Sigmoid colon (tissue), 7 donors: Measurements from ENCODE around the gene NR2C2. TPM values are rescaled to one million over a fixed set of nuclear protein-coding genes. Genes with fewer than 3 reads are reported as not detected.

Source experiments
- DNase-seq: peaks from one replicate; pipeline ENCODE4 v3.0.0-alpha.2; 2019
- H3K27ac ChIP-seq, 4 donors: fragments of 200-600 bp; sonication (generic); one replicate each; pipeline ENCODE4 v1.5.1; 2016 to 2019; ENCODE audit warnings: mild to moderate bottlenecking in 1 of 4
- H3K27me3 ChIP-seq, 3 donors: fragments of 200-600 bp; sonication (generic); one replicate each; pipeline ENCODE4 v1.5.1; 2019; ENCODE audit warnings: mild to moderate bottlenecking in 1 of 3
- H3K36me3 ChIP-seq, 4 donors: fragments of 200-600 bp; sonication (generic); one replicate each; pipeline ENCODE4 v1.5.1; 2016 to 2019
- H3K4me1 ChIP-seq, 4 donors: fragments of 200-600 bp; sonication (generic); one replicate each; pipeline ENCODE4 v1.5.1; 2017 to 2019
- H3K4me3 ChIP-seq, 4 donors: fragments of 200-600 bp; sonication (generic); one replicate each; pipeline ENCODE4 v1.5.1; 2017 to 2019; ENCODE audit warnings: mild to moderate bottlenecking in 2 of 4, moderate library complexity in 1 of 4
- H3K9me3 ChIP-seq, 4 donors: fragments of 200-600 bp in 3 of 4; sonication (generic) in 3 of 4; one replicate each; pipeline versions ENCODE4 v1.5.1 to v1.6.1; 2013 to 2019
- EP300 ChIP-seq, 4 donors: sonication (generic); formaldehyde crosslinking; IDR thresholded peaks; one replicate each; pipeline ENCODE4 v1.6.1; 2017; ENCODE audit warnings: antibody characterized with exemption in 4 of 4
- POLR2A ChIP-seq, 2 donors: fragments of 450-650 bp; IDR thresholded peaks; one replicate each; pipeline ENCODE4 v1.6.1; 2016; ENCODE audit warnings: antibody characterized with exemption in 2 of 2, mild to moderate bottlenecking in 2 of 2, moderate library complexity in 2 of 2
- POLR2AphosphoS5 ChIP-seq, 4 donors: sonication (generic); formaldehyde crosslinking; IDR thresholded peaks; one replicate each; pipeline ENCODE4 v1.6.1; 2017; ENCODE audit warnings: antibody characterized with exemption in 4 of 4
- WGBS, 2 donors: extraction: QIAGEN DNeasy Blood & Tissue Kit; methylation state at CpG; one replicate each; pipeline ENCODE4 v1.1.7; 2013; 5-methylcytosine and 5-hydroxymethylcytosine counted together
- intact Hi-C: fragments of 100-400 bp; cut with DNase I; formaldehyde crosslinking; loops from one replicate; pipeline ENCODE4 v1.15.1; 2023
- polyA plus RNA-seq, 3 donors: library from polyadenylated mRNA; stranded (reverse); fragments of 200-250 nt; gene quantifications; one replicate each; pipeline ENCODE4 v1.2.3, GENCODE V29; 2013
- total RNA-seq, 4 donors: library from RNA; depleted of rRNA; stranded (reverse); fragments of >200 nt; gene quantifications; one replicate each; pipeline ENCODE4 v1.1.0, GENCODE V29; 2016
- TF ChIP-seq, protein P1 (sequence below), 4 experiments: fragments of 450-650 bp in 3 of 4; fragments of 200-600 bp in 1 of 4; IDR thresholded peaks; one replicate each; pipeline ENCODE4 v1.5.1; 2016 to 2019; ENCODE audit warnings: antibody characterized with exemption in 4 of 4, mild to moderate bottlenecking in 3 of 4, moderate library complexity in 2 of 4
- donor health status: healthy with polysubstance abuse.
- donor health status: Bipolar disorder and iron deficiency.
- donor health status: healthy.

Gene NR2C2
- total and polyA plus RNA-seq, 7 donors = 3.6 to 68.4 (median 34.2) TPM

DNA sequence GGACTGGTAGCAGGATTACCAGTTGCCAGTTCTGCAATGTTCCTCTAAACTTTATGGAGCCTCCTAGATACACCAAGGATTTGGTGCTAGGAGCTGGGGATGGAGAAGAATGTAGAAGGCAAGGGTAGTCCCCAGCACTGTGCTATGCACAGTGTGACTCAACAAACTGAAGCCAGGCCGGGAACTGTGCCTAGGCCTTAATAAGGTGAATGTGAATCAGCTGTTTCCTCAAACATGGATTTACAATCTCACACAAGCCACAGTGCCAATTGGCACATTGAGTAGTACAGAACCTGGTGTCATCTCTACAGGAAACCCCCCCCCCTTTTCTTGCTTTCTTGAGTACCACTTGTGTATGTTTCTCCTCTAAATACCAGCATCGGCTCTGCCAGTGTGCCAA is 85.3 kb downstream of the NR2C2 start:
- H3K4me3 ChIP-seq = no peak overlapping the region
- no peaks in the 10 kb centered on the region for H3K27me3 ChIP-seq
- DNase-seq = no peak
- intact Hi-C loops = no loop called here
- H3K36me3 ChIP-seq = peaks cover 14 to 99% (median 58%) of the 10 kb centered on the region in 4 donors
- no peaks in the 10 kb centered on the region for H3K9me3 ChIP-seq
- 90 to 91% methylated on average over 2 of the region's 2 CpGs for WGBS, 2 donors
- TF ChIP-seq POLR2A (IDR thresholded peaks at IDR 0.05) (no peak), EP300 (IDR thresholded peaks at IDR 0.05) (no peak), POLR2AphosphoS5 (IDR thresholded peaks at IDR 0.05) (no peak)
- TF ChIP-seq, protein P1, sequence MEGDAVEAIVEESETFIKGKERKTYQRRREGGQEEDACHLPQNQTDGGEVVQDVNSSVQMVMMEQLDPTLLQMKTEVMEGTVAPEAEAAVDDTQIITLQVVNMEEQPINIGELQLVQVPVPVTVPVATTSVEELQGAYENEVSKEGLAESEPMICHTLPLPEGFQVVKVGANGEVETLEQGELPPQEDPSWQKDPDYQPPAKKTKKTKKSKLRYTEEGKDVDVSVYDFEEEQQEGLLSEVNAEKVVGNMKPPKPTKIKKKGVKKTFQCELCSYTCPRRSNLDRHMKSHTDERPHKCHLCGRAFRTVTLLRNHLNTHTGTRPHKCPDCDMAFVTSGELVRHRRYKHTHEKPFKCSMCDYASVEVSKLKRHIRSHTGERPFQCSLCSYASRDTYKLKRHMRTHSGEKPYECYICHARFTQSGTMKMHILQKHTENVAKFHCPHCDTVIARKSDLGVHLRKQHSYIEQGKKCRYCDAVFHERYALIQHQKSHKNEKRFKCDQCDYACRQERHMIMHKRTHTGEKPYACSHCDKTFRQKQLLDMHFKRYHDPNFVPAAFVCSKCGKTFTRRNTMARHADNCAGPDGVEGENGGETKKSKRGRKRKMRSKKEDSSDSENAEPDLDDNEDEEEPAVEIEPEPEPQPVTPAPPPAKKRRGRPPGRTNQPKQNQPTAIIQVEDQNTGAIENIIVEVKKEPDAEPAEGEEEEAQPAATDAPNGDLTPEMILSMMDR (IDR thresholded peaks at IDR 0.05) = no peak
- no peak overlapping the region for H3K27ac ChIP-seq
- H3K4me1 ChIP-seq = no peaks in the 10 kb centered on the region

DNA sequence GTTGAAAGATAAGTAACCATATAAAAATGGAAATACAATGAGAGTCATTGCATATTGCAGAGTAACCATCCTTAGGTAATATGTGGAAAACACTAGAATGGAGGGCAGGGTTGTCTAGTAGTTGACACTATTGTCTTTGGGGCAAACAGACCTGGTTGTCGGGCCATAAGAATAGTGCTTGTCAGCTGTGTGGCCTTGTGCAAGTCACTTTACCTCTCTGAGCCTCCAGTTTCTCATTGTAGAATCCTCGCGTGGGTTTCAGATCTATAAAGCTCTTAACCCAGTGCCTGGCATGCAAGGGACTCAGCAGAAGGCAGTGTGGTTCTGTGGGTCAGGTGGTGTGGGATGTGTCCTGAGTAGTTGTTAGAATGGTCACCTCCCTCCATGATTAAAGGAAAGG is 85.7 kb downstream of the NR2C2 start:
- Histone ChIP-seq H3K9me3 (no peaks in the 10 kb centered on the region), H3K4me3 (no peak overlapping the region), H3K27me3 (no peaks in the 10 kb centered on the region), H3K4me1 (no peaks in the 10 kb centered on the region), H3K36me3 (peaks cover 14 to 99% (median 61%) of the 10 kb centered on the region in 4 donors), H3K27ac (no peak overlapping the region)
- 79 to 93% methylated on average over 3 of the region's 3 CpGs for WGBS, 2 donors
- TF ChIP-seq POLR2AphosphoS5 (IDR thresholded peaks at IDR 0.05) (no peak), POLR2A (IDR thresholded peaks at IDR 0.05) (no peak), EP300 (IDR thresholded peaks at IDR 0.05) (no peak)
- TF ChIP-seq, protein P1 (IDR thresholded peaks at IDR 0.05) = no peak
- intact Hi-C loops = no loop called here
- no peak for DNase-seq

DNA sequence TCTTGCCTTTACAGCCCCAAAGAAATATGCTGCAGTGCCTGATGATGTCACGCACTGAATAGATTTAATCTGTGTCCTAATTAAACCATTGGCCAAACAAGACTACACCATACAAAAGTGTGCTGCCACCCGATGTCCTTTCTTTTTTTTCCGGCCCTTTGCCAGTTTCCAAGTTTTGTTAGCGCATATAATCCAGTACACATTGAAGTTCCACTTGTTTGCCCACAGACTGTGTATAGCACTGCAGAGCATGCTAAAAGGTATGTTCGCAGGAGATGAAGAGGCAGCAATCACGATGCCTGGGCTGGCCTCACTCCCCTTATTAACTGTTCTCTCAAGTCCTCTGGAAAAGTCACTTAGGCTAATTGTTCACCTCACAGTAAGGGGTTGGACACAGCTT is 90.9 kb downstream of the NR2C2 start:
- H3K36me3 ChIP-seq = peaks cover 26 to 100% (median 49%) of the 10 kb centered on the region in 4 donors
- intact Hi-C loops = no loop called here

DNA sequence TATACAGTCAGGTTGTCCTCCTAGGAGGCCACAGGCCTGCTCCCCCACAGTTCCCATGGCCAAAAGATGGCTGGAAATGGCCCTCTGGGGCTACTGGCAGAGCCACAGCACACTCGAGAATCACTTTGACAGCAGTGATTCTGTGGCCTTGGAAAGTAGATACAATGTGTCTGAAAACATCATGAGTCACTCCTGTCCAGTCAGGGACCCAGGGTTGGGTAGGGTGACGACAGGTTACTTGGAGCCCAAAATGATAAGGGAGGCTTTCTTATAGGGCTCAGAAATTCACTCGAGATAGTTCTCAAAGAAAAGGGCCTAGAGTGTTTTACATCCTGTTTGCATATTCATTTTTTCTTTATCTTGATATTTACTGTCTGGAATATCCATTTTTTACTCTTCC is 93.5 kb downstream of the NR2C2 start:
- H3K4me3 ChIP-seq = no peak overlapping the region
- H3K4me1 ChIP-seq = no peaks in the 10 kb centered on the region
- no peaks in the 10 kb centered on the region for H3K9me3 ChIP-seq
- peaks cover 24 to 100% (median 43%) of the 10 kb centered on the region in 4 donors for H3K36me3 ChIP-seq
- 79 to 91% methylated on average over 3 of the region's 3 CpGs for WGBS, 2 donors
- no peak for TF ChIP-seq POLR2A (IDR thresholded peaks at IDR 0.05)
- no peak for TF ChIP-seq POLR2AphosphoS5 (IDR thresholded peaks at IDR 0.05)
- TF ChIP-seq EP300 (IDR thresholded peaks at IDR 0.05) = no peak
- TF ChIP-seq, protein P1 (IDR thresholded peaks at IDR 0.05) = no peak
- H3K27me3 ChIP-seq = no peaks in the 10 kb centered on the region
- intact Hi-C loops = no loop called here
- DNase-seq = no peak
- no peak overlapping the region for H3K27ac ChIP-seq

More for the DNA sequence above, 90.9 kb downstream of the NR2C2 start:
- WGBS, 2 donors = 88 to 92% methylated on average over 6 of the region's 6 CpGs
- DNase-seq = no peak
- Histone ChIP-seq H3K9me3 (no peaks in the 10 kb centered on the region), H3K27me3 (no peaks in the 10 kb centered on the region), H3K4me3 (no peak overlapping the region), H3K4me1 (no peaks in the 10 kb centered on the region), H3K27ac (no peak overlapping the region)
- TF ChIP-seq POLR2AphosphoS5 (IDR thresholded peaks at IDR 0.05) = no peak
- TF ChIP-seq POLR2A (IDR thresholded peaks at IDR 0.05) = no peak
- no peak for TF ChIP-seq EP300 (IDR thresholded peaks at IDR 0.05)
- TF ChIP-seq, protein P1 (IDR thresholded peaks at IDR 0.05) = no peak

DNA sequence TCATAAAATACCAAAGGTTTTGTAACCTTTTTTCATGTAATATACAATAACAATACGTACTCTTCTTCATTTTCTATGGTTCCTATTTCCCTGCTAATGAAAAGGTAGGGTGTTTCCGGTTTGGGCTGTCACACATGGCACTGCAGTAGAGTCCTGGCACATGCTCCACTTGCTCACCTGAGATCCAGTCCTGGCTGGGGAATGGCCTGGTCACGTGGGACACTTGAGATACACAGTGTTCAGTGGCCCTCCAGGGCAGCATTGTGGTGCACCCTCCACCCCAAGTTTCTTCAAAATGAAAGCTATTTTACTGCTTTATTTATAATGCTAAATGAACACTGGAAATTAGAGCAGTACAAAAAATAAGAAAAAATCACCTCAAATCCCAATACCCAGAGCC is 94.6 kb downstream of the NR2C2 start:
- TF ChIP-seq POLR2A (IDR thresholded peaks at IDR 0.05) (no peak), POLR2AphosphoS5 (IDR thresholded peaks at IDR 0.05) (no peak), EP300 (IDR thresholded peaks at IDR 0.05) (no peak)
- TF ChIP-seq, protein P1 (IDR thresholded peaks at IDR 0.05) = no peak
- Histone ChIP-seq H3K27me3 (no peaks in the 10 kb centered on the region), H3K9me3 (no peaks in the 10 kb centered on the region), H3K36me3 (peaks cover 18 to 100% (median 44%) of the 10 kb centered on the region in 4 donors), H3K27ac (no peak overlapping the region), H3K4me3 (no peak overlapping the region), H3K4me1 (no peaks in the 10 kb centered on the region)
- intact Hi-C loops = no loop called here
- WGBS, 2 donors = 80 to 90% methylated on average over 3 of the region's 3 CpGs
- no peak for DNase-seq
